GM21737 (cell line): Measurements from ENCODE around the gene AGBL1.

Experiments used
- ATAC-seq: cut with Tn5 transposase; IDR thresholded peaks from one replicate; pipeline ENCODE4 v1.9.1; 2021; ENCODE audit warnings: mild to moderate bottlenecking, moderate library complexity; ENCODE audit not compliant: unreplicated experiment

AGBL1 gene

GRCh38 chr15:86629409-86630356, 550.0 kb downstream of the AGBL1 start:
- no peak for ATAC-seq

GRCh38 chr15:86630946-86631345, 551.3 kb downstream of the AGBL1 start:
- no peak for ATAC-seq

DNA sequence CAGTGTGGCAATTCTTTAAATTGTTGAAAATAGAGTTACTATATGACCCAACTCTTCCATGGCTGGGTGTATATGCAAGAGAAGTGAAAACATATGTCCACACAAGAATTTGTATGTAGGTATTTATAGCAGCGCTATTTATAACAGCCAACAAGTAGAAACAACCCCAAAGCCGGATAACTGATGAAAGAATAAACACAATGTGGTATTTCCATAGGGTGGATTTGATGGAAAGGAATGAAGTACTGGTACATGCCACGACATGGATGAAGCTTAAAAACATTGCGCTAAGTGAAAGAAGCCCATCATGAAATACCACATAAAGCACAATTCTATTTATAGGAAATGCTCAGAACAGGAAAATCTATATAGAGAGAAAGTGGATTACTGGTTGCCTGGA, 554.5 kb downstream of the AGBL1 start:
- ATAC-seq, result no peak

GRCh38 chr15:86634992-86635638, 555.4 kb downstream of the AGBL1 start:
- ATAC-seq, result no peak

GRCh38 chr15:86644339-86644738, 564.7 kb downstream of the AGBL1 start:
- ATAC-seq, result no peak

- ATAC-seq, result no peak
Measured at GRCh38 chr15:86645925-86646500, 566.3 kb downstream of the AGBL1 start.

- no peak for ATAC-seq
Measured at GRCh38 chr15:86647810-86648440, 568.3 kb downstream of the AGBL1 start.

GRCh38 chr15:86649277-86649676, 569.6 kb downstream of the AGBL1 start:
- no peak for ATAC-seq

GRCh38 chr15:86650094-86650493, 570.4 kb downstream of the AGBL1 start:
- ATAC-seq, result no peak

- ATAC-seq, result no peak
Measured at GRCh38 chr15:86653344-86654197, 573.9 kb downstream of the AGBL1 start.

DNA sequence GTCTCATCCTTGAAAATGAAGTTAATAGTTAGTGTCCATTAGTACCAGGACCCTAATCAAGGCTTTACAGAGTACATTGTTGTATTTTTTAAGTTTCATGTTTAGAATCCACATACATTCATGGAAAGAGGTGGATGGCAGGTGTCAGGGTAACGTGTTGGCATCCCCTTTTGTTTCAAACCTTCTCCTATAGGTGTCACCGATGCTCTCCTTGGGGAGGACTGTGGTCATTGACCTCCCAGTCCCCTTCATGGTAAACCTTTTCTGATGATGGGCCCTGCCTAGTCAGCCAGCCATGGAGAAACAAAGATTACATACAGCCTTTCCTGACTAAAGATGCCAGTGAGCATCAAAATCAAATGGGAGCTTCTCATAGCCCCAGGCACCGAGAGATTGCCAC, 574.8 kb downstream of the AGBL1 start:
- ATAC-seq, result no peak

DNA sequence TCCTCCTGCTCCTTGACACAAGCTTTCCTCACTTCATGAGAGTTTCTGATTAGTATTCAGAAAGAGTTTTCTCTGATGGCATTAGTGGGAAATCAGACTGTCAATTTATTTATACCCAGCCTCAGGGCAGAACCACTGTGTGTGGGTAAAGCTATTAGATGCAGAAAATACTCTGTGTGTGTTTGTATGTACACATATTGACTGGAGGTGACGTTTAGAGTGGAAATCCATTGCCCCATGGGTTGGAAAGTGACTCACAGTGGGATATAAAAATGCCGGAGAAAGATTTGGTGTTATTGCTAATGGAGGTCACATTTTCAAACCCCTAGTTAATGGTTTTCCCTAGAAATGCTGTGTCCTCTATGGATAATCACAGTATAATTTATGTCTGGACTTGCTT, 577.6 kb downstream of the AGBL1 start:
- no peak for ATAC-seq

GRCh38 chr15:86659724-86660411, 580.2 kb downstream of the AGBL1 start:
- no peak for ATAC-seq

DNA sequence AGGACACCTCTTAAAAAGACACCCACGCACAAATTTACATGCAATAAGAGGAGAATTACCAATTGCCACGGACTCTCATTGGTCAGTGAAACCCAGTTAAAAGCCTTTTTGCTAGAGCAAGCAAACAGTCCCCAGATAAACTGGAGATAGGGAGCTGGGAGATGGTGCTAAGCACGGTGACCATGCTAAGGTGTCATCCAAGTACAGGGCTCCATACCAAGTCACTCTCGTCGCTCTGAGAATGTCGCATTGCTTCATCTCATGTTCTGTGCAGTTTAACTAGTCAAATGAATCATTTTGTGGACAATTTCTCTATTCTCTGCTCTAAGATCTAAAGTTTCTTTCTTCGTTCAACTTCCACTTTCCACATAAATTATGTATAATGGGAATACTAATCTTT, 581.9 kb downstream of the AGBL1 start:
- no peak for ATAC-seq

DNA sequence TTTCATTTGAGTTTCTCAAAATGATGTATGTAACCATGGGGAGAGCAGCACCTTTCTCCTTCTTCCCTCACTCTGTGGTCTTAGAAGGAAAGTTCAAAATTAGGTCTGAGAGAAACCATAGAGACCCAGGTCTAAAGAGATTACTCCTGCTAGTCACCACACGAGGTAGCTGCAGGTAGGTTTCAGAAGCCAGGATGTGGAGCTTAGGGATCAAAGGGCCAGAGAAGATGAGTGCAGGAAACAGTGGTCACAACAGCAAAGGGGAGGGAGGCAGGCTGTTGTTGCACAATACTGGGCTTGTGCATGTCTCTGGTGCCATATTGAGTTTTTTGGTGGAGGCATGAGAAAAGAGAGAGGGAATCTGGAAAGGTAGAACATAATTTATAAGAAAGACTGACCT, 583.6 kb downstream of the AGBL1 start:
- ATAC-seq, result no peak

DNA sequence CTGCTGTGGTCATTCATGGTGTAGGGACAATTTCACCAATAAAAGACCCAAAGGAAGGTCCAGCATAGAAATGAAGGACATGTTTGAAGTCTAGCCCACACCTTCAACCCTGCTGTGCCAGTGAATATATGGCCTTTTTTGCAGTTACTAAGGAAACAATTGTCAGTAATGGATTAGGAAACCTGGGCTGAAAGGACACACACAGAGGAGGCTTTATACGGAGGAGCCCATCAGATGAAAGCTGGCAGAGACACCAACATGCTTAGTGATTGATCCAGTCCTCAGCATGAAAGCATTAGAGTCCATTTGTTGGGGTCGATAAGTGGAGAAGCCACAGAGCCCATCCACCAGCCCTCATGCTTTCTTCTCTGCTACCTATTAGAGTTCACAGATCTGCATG, 584.3 kb downstream of the AGBL1 start:
- ATAC-seq, result no peak

DNA sequence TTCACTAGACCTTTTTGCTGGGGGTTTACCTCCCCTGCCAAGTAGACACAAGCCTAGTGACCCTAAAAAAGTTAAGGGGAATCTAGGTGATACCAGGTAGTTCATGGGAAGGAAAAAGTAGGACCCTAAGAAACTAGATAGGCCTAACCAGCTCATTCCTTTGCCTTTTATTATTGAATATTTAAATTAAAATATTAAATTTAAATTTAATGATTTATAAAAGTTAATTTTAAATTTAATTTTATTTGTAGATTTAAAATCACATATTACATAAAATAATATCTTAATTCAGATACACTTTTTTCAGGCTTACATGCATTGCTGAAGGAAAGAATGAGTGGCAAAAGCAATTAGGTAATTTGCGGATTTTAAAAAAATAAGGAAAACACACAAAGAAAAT, 584.9 kb downstream of the AGBL1 start:
- ATAC-seq, result no peak

- no peak for ATAC-seq
Measured at GRCh38 chr15:86676002-86676401, 596.3 kb downstream of the AGBL1 start.

DNA sequence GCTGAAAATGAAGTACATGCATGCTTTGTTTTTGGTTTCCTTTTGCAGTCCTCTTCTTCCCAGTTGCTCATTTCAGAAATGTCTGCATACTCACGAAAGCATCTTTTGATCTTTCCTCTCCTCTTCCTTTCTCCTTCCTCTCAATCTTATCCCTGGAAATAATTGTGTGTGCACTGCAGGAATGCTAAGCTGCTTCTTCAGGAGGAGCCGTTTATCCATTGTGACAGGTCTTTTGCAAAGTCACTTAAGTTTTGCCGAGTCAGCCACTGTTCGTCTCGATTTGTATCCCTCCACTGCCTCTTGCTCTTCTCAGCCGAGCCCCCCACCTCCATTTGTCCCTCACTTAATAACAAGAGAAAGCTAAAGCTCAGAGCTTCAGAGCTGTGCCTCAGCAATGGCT, 597.6 kb downstream of the AGBL1 start:
- no peak for ATAC-seq

DNA sequence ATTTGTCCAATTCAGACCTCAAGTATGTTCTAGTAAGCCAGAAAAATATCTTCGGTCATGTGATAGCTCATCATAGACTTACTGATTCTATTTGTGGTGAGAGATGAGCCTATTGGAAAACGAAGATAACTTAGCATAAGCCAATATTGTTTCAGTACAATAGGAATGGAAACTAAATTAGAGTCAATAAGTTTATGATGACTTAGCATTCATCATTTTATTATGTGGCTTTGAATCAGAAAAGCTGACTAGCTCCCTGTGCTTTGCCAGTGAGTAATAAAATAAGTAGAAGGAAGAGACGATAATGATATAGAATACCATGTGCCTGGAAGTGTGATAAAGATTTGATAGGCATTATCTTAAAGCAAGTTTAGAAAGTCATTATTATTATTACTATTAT, 605.6 kb downstream of the AGBL1 start:
- no peak for ATAC-seq
